ENCODE data around the gene TTC33.

GRCh38 chr5:40677456-40677855, 78.3 kb downstream of the TTC33 start:
- TF ChIP-seq CTCF (conservative IDR thresholded peaks at IDR 0.05) (no peak), ZFX (IDR thresholded peaks at IDR 0.05) (no peak)

Data from C4-2B (cell line).